Measurements from ENCODE around the gene LSM4.

Gene LSM4

GRCh38 chr19:18290302-18291018 is 32.4 kb downstream of the LSM4 start:
- CTCF ChIA-PET, result interaction anchor here (6.6 kb wide), 1 partner anchor 11 kb away, joined by 73 read pairs; the partner anchor contains the start of gene JUND
- peaks cover 15% of the 10 kb centered on the region for H3K36me3 Mint-ChIP-seq
- peak overlapping the region; percentile 96 for H3K27ac Mint-ChIP-seq
- H3K27me3 Mint-ChIP-seq, result no peaks in the 10 kb centered on the region
- DNase-seq, result peak; percentile 93
- peak overlapping the region; percentile 89 for H3K4me3 Mint-ChIP-seq
- peaks cover 80% of the 10 kb centered on the region for H3K4me1 Mint-ChIP-seq
- no peaks in the 10 kb centered on the region for H3K9me3 Mint-ChIP-seq

- no peak for DNase-seq
- H3K27me3 Mint-ChIP-seq, result no peaks in the 10 kb centered on the region
- H3K4me1 Mint-ChIP-seq, result peaks cover 81% of the 10 kb centered on the region
- H3K27ac Mint-ChIP-seq, result peak overlapping the region; percentile 96
- H3K4me3 Mint-ChIP-seq, result peak overlapping the region; percentile 89
- H3K9me3 Mint-ChIP-seq, result no peaks in the 10 kb centered on the region
- CTCF ChIA-PET, result interaction anchor here (0.8 to 6.6 kb wide), 2 partner anchors 10 to 32 kb away, joined by 4 to 73 read pairs; partner anchors contain the start of gene JUND
- peaks cover 16% of the 10 kb centered on the region for H3K36me3 Mint-ChIP-seq
Observed at GRCh38 chr19:18289471-18290301, 33.2 kb downstream of the LSM4 start.

GRCh38 chr19:18287836-18288772 is 34.8 kb downstream of the LSM4 start:
- Mint-ChIP-seq H3K36me3 (peaks cover 16% of the 10 kb centered on the region), H3K4me1 (peaks cover 78% of the 10 kb centered on the region), H3K27ac (peak overlapping the region; percentile 96), H3K27me3 (no peaks in the 10 kb centered on the region), H3K9me3 (no peaks in the 10 kb centered on the region), H3K4me3 (no peak overlapping the region)
- CTCF ChIA-PET, result interaction anchor here (0.7 to 6.6 kb wide), 2 partner anchors 8 to 44 kb away, joined by 3 to 73 read pairs; partner anchors contain the start of gene JUND
- DNase-seq, result no peak

- H3K4me1 Mint-ChIP-seq, result peaks cover 84% of the 10 kb centered on the region
- DNase-seq, result no peak
- CTCF ChIA-PET, result no interaction called here
- no peak overlapping the region for H3K4me3 Mint-ChIP-seq
- H3K27me3 Mint-ChIP-seq, result no peaks in the 10 kb centered on the region
- peak overlapping the region; percentile 45 for H3K27ac Mint-ChIP-seq
- H3K36me3 Mint-ChIP-seq, result peaks cover 16% of the 10 kb centered on the region
- no peaks in the 10 kb centered on the region for H3K9me3 Mint-ChIP-seq
Observed at GRCh38 chr19:18286973-18287635, 35.8 kb downstream of the LSM4 start.

- H3K9me3 Mint-ChIP-seq, result no peaks in the 10 kb centered on the region
- H3K4me3 Mint-ChIP-seq, result peak overlapping the region; percentile 11
- no peaks in the 10 kb centered on the region for H3K27me3 Mint-ChIP-seq
- peaks cover 67% of the 10 kb centered on the region for H3K4me1 Mint-ChIP-seq
- peak; percentile 55 for DNase-seq
- CTCF ChIA-PET, result interaction anchor here (0.9 to 1.7 kb wide), 4 partner anchors 7 to 37 kb away, joined by 3 to 4 read pairs (median 4); partner anchors contain the start of gene LSM4
- peaks cover 16% of the 10 kb centered on the region for H3K36me3 Mint-ChIP-seq
- peak overlapping the region; percentile 95 for H3K27ac Mint-ChIP-seq
Observed at GRCh38 chr19:18284712-18285360, 38.0 kb downstream of the LSM4 start.

- peaks cover 65% of the 10 kb centered on the region for H3K4me1 Mint-ChIP-seq
- H3K9me3 Mint-ChIP-seq, result no peaks in the 10 kb centered on the region
- no peak overlapping the region for H3K4me3 Mint-ChIP-seq
- peak overlapping the region; percentile 94 for H3K27ac Mint-ChIP-seq
- peaks cover 4% of the 10 kb centered on the region for H3K27me3 Mint-ChIP-seq
- no peak for DNase-seq
- CTCF ChIA-PET, result interaction anchor here (1.7 to 5.9 kb wide), 2 partner anchors 8 to 19 kb away, joined by 4 to 132 read pairs; no protein-coding TSS in a partner anchor
- peaks cover 31% of the 10 kb centered on the region for H3K36me3 Mint-ChIP-seq
Observed at GRCh38 chr19:18283338-18283737, 39.5 kb downstream of the LSM4 start.

- H3K27ac Mint-ChIP-seq, result peak overlapping the region; percentile 94
- CTCF ChIA-PET, result interaction anchor here (5.9 to 9.5 kb wide), 3 partner anchors 19 to 45 kb away, joined by 132 to 236 read pairs (median 152); partner anchors contain the start of gene LSM4
- H3K9me3 Mint-ChIP-seq, result no peaks in the 10 kb centered on the region
- peaks cover 4% of the 10 kb centered on the region for H3K27me3 Mint-ChIP-seq
- DNase-seq, result peak; percentile 52
- peaks cover 66% of the 10 kb centered on the region for H3K4me1 Mint-ChIP-seq
- H3K4me3 Mint-ChIP-seq, result peak overlapping the region; percentile 78
- peaks cover 36% of the 10 kb centered on the region for H3K36me3 Mint-ChIP-seq
Observed at GRCh38 chr19:18282788-18283141, 40.1 kb downstream of the LSM4 start.

GRCh38 chr19:18282021-18282787 is 40.7 kb downstream of the LSM4 start:
- CTCF ChIA-PET, result interaction anchor here (4.4 to 9.5 kb wide), 4 partner anchors 9 to 45 kb away, joined by 73 to 236 read pairs (median 142); partner anchors contain the start of gene LSM4
- H3K4me3 Mint-ChIP-seq, result peak overlapping the region; percentile 78

GRCh38 chr19:18281082-18282020 is 41.5 kb downstream of the LSM4 start, which contains the start of gene JUND:
JUND (minus strand) TSS chr19:18281622; CDS start chr19:18281484, 138 bp downstream.
- Mint-ChIP-seq H3K27me3 (peaks cover 4% of the 10 kb centered on the region), H3K27ac (peak within 1 kb of the TSS; percentile 99), H3K9me3 (no peaks in the 10 kb centered on the region), H3K4me1 (peaks cover 60% of the 10 kb centered on the region), H3K36me3 (peaks cover 36% of the 10 kb centered on the region), H3K4me3 (peak within 1 kb of the TSS; percentile 95)
- CTCF ChIA-PET, result interaction anchor here (0.9 to 9.5 kb wide), 6 partner anchors 10 to 130 kb away, joined by 3 to 236 read pairs (median 102); partner anchors contain the start of gene LSM4
- DNase-seq, result peak; percentile 98

More at GRCh38 chr19:18282021-18282787, 40.7 kb downstream of the LSM4 start:
- Mint-ChIP-seq H3K27ac (peak overlapping the region; percentile 94), H3K9me3 (no peaks in the 10 kb centered on the region), H3K27me3 (peaks cover 4% of the 10 kb centered on the region), H3K4me1 (peaks cover 68% of the 10 kb centered on the region), H3K36me3 (peaks cover 40% of the 10 kb centered on the region)
- DNase-seq, result no peak

GRCh38 chr19:18280247-18281081 is 42.4 kb downstream of the LSM4 start:
- DNase-seq, result peak; percentile 80
- Mint-ChIP-seq H3K27ac (peak overlapping the region; percentile 99), H3K4me3 (peak overlapping the region; percentile 95), H3K27me3 (peaks cover 4% of the 10 kb centered on the region), H3K4me1 (peaks cover 57% of the 10 kb centered on the region), H3K36me3 (peaks cover 39% of the 10 kb centered on the region), H3K9me3 (no peaks in the 10 kb centered on the region)
- CTCF ChIA-PET, result interaction anchor here (0.9 to 9.5 kb wide), 9 partner anchors 11 to 131 kb away, joined by 3 to 236 read pairs (median 26); partner anchors contain the start of gene LSM4
